PC-3 (cell line): ENCODE measurements around the gene GSX1.

Experiments
- CTCF ChIP-seq: fragments of 300-600 bp; sonication (generic); conservative IDR thresholded peaks from 2 replicates; pipeline ENCODE4 v1.5.1; 2017; ENCODE audit warnings: antibody characterized with exemption, low read depth, mild to moderate bottlenecking, low read length
- EZH2 ChIP-seq: fragments of 300-600 bp; sonication (generic); IDR thresholded peaks from one replicate; pipeline ENCODE4 v1.6.1; 2017; ENCODE audit warnings: antibody characterized with exemption, mild to moderate bottlenecking, low read length; ENCODE audit not compliant: unreplicated experiment

- TF ChIP-seq EZH2 (no peak), CTCF (no peak)
These were observed 2.8 kb downstream of the GSX1 start for GRCh38 chr13:27794921-27795717.
